Choroid plexus epithelial cell (primary cell): ENCODE data around the gene POLR2L.

Experiments
- DNase-seq: peaks from one replicate; pipeline ENCODE4 v3.0.0-alpha.2; 2010; ENCODE audit warnings: low read depth
- H3K4me3 ChIP-seq: 2 replicates; pipeline ENCODE4 v1.5.1; 2011; ENCODE audit warnings: low read depth, mild to moderate bottlenecking, control low read depth, low read length, moderate library complexity
- TF ChIP-seq, protein P1 (sequence below): conservative IDR thresholded peaks from 2 replicates; pipeline ENCODE4 v1.5.1; 2011; ENCODE audit warnings: low read depth, mild to moderate bottlenecking, control low read depth, inconsistent platforms, low read length, moderate library complexity

The POLR2L gene

GRCh38 chr11:864898-865297 lies 22.6 kb upstream of the POLR2L start:
- TF ChIP-seq, protein P1, sequence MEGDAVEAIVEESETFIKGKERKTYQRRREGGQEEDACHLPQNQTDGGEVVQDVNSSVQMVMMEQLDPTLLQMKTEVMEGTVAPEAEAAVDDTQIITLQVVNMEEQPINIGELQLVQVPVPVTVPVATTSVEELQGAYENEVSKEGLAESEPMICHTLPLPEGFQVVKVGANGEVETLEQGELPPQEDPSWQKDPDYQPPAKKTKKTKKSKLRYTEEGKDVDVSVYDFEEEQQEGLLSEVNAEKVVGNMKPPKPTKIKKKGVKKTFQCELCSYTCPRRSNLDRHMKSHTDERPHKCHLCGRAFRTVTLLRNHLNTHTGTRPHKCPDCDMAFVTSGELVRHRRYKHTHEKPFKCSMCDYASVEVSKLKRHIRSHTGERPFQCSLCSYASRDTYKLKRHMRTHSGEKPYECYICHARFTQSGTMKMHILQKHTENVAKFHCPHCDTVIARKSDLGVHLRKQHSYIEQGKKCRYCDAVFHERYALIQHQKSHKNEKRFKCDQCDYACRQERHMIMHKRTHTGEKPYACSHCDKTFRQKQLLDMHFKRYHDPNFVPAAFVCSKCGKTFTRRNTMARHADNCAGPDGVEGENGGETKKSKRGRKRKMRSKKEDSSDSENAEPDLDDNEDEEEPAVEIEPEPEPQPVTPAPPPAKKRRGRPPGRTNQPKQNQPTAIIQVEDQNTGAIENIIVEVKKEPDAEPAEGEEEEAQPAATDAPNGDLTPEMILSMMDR = no peak
- H3K4me3 ChIP-seq = no peak overlapping the region
- no peak for DNase-seq

- TF ChIP-seq, protein P1 = no peak
- H3K4me3 ChIP-seq = no peak overlapping the region
- no peak for DNase-seq
Observed at GRCh38 chr11:863910-864827, 21.8 kb upstream of the POLR2L start.

DNA sequence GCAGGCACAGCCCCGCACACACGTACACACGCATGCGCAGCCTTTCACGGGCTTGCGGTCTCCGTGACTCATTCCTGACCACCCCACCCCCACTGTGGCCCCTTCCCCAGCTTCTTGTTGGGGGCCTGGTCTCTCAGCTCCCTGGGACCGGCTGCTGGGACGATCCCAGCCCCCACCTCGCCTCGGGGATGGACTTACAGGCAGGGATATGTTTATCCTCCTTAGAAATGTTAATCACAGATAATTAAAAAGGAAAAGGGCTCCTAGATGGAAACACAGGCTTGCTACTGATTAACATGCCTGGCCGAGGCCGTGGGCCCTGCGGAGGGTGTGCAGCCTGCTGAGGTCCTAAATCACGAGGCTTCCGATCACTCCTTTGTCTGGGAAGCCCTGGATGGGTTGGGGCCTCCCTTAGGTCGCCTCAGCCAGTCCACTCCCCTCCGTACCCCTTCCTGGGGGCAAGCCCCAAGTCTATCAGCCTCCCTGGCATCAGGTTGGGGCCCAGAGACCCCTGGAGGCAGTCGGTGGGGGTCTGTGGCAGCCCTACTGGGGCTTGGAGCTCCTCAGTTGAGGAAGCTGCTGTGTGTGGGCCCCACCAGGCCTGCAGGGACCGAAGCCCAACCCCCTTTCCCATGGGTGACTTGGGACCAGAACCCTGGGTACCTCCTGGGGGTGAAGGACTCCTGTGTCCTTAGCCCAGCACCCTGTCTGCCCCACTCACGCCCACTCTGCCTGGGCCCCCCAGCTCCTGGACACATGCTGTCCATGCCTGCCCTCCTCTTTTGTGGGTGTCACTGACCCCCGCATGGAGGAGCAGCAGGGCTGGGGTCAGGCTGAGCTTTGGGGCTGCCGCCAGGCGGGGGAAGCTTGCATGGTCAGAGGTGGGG lies 20.9 kb upstream of the POLR2L start:
- DNase-seq = no peak
- no peak overlapping the region for H3K4me3 ChIP-seq
- TF ChIP-seq, protein P1 = no peak

GRCh38 chr11:862696-863022 lies 20.3 kb upstream of the POLR2L start:
- TF ChIP-seq, protein P1 = no peak
- no peak overlapping the region for H3K4me3 ChIP-seq
- no peak for DNase-seq

DNA sequence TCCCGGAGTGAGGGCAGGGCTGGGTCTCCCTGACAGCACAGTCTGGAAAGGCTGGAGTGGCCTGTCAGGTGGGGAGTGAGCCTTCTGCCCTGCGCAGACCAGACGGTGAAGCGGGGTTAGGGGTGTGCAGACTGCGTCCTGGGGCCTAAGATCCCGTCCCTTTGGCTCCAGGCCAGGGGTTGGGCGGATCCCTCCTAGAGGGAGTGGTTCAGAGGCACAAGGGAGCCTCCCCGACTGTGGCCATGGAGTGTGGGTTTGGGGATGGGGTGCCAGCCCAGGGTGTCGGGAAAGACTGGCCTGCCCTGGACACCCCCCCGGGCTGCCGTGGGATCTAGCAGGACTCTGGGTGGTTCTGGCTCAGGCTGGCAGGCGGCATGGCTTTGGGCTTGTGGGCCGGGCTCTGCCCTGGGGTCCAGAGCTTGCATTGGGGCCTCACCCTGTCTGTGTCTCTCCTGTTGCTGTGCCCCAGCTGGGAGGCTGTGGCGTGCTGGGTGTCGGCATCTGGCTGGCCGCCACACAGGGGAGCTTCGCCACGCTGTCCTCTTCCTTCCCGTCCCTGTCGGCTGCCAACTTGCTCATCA lies 19.8 kb upstream of the POLR2L start:
- TF ChIP-seq, protein P1 = no peak
- no peak for DNase-seq
- H3K4me3 ChIP-seq = no peak overlapping the region

DNA sequence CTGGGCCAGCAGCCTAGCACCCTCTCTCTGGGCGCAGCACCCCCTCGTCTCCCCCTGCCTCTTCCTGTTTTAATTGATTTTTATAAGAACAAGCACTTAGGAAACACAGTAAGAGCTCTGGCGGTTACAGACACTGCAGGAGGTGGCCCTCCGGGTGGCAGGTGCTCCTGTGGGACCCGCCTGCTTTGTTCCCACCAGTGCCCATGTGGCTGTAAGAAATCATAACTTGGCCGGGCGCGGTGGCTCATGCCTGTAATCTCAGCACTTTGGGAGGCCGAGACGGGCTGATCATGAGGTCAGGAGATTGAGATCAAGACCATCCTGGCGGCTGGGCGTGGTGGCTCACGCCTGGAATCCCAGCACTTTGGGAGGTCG lies 18.8 kb upstream of the POLR2L start:
- H3K4me3 ChIP-seq = no peak overlapping the region
- TF ChIP-seq, protein P1 = no peak
- no peak for DNase-seq
